GM04504 (cell line): Measurements from ENCODE around the gene CCDC154.
"Not testable (repeated sequence)": the region's sequence is repeated elsewhere in the genome, so short reads cannot be mapped to it uniquely, and the experiment has no call there.

Experiments used
- DNase-seq: peaks from one replicate; pipeline ENCODE4 v3.0.0-alpha.2; 2012; ENCODE audit warnings: low read depth

CCDC154 gene

DNA sequence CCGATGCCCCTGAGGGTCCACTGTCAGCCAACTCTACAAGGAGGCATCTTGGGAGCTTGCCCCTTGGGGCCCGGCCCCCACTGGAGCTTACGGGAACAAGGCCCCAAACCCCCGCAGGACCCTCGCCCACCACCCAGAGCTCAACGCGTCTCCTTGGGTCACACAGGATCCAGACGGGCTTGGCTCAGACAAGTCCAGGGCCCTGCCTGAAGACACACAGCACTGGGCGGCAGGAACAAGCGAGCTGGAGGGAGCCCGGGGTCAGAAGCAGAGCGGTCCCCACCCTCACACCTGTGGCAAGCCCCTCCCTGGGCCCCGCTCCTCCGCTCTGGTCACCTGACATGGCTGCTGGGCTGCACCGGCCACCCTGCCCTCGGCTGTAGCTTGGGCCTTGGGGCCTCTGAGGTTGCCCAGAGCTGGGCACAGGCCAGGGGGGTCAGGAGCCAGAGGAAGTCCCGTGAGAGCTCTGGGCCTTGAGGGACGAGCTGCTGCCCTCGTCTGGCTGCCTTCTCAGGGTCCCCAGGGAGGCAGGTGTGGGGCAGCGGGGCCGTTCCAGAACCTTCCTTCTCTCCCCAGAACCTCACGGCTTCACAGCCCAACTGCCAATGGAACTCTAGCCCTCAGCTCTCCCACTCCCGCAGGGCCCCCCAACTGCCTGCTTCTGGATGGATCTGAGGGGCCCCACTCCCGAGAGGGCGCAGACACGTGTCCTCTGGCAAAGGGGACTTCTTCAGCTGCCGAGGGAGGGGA, at the start of gene CCDC154:
Gene CCDC154, minus strand, starts transcription at position 577 of the 750 bp plus-strand sequence. Its CDS starts 234 bp downstream, at position 343.
- no peak for DNase-seq

DNA sequence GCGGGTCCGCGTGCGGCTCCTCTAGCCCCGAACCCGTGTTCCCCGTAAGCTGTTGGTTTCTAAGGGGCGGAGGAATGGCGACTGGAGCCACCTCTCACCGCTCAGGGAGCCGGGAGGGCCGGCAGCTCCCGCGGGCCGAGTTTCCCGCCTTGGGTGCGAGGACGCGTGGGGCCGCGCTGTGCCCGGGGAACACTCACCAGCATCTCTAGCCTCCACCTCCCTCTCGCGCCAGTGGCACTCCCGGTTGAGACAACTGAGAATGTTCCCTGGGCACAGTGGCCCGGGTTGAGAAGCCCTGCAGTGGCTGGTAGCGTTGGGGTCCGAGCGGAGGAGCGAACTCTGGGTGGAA, 49.4 kb upstream of the CCDC154 start:
- DNase-seq, result no peak

- DNase-seq, result peak; percentile 44
Measured at GRCh38 chr16:1492923-1493745, 48.8 kb upstream of the CCDC154 start, which contains the start of gene TELO2. Gene TELO2, plus strand, starts transcription at chr16:1493360. Its CDS starts 922 bp downstream, at chr16:1494282.

GRCh38 chr16:1492082-1492922, 47.9 kb upstream of the CCDC154 start:
- DNase-seq, result no peak

DNA sequence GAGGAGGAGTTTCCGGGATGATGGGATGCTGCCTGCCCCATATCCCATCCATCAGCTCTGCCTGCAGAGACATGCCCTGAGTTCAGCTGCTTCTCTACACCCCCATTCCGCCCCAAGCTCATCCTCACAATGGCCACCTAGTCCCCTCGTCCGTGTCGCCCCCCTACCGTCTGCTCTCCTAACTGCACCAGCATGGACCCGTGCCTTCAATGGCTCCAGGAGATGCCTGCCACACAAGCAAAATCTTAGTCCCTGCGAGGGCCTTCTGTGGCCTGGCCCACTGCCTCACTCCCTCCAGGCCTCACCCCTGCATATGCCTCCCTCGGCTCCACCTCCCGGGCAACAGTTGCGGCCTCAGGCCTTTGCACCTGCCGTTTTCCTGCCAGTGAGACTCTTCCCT, 47.0 kb upstream of the CCDC154 start:
- no peak for DNase-seq

DNA sequence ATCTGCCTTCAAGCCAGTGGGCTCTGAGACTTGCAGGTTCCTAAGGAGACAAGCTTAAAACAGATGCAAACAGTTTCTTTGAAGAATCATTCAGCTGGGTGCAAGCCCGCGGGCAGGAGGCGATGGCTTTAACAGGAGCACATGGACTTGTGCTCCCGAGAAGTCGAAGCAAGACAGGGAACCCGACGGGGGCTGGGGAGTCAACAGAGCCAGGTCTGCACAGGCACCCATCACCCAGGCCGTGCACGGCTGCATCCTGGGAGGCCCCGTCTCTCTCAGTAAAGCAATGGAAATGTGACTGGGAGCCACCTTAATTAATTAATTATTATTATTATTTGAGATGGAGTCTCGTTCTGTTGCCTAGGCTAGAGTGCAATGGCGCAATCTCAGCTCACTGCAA, 44.7 kb upstream of the CCDC154 start:
- no peak for DNase-seq

- DNase-seq, result no peak
Measured at GRCh38 chr16:1488619-1489018, 44.3 kb upstream of the CCDC154 start, which contains the start of gene PTX4. Gene PTX4, minus strand, starts transcription at chr16:1488944. Its CDS starts 35 bp downstream, at chr16:1488909.

- no peak for DNase-seq
Measured at GRCh38 chr16:1488054-1488601, 43.8 kb upstream of the CCDC154 start.

DNA sequence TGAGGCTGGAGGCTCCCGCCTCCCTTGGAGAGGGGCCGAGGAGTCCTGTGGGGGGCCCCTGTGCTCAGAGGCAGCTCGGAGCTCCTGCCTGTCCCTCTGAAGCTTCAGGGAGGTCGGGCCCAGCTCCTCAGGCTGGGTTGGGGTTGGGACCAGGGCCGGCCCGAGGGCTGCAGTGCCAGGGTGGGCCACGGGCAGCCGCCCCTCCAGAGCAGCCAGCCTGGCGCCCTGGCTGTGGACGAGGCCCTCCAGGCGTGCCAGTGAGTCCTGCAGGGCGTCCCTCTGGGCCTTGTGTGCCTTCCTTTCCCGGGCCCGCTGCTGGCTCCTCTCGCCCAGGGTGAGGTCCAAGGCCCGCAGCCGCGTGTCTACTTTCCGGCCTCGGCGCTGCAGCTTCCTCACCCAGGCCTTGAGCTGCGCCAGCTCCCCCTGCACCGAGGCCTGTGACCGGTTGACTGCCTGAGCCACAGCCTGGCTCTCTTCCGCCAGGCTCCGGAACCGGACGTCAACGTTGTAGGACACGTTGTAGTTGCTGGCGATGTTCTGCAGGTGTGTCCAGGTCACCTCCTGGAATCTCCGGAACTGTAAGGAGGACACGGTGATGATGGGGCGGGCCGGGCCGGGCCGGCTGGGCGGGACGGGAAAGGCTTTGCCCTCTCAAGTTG, 43.2 kb upstream of the CCDC154 start:
- no peak for DNase-seq

DNA sequence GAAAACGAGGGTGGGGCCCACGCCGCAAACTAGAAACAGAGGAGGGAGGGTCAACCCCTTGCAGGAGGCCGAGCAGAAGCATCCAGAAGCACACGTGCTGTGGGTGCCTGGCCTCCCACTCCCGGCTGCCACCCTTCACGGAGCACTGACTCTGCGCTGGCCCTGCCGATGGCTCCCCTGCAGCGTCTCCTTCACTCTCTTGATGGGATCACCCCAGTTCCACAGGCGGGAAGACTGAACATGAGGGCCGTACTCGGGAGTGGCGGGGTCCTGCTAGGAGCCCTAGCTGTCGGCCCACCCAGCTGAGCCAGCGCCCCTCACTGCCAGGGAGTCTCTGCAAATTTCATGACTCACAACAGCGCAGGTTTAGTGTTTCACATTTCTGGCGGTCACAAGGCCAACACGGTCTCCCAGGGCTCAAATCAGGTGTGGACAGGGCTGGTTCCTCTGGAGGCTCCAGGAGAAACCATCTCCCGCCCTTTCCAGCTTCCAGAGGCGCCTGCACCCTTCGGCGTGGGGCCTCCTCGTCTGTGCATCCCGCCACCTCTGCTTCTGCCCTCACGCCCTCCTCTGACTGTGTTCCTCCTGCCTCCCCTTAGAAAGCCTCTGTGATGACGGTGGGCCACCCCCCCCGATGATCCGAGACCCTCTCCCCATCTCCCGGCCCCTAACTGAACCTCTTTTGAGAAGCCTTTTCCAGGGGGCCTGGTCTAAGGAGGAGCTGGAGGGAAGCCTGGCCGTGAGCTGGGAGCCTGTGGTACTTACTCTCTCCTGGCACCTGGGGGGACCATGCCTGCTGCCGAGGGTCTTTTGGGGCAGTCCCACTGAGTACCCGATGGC, 42.4 kb upstream of the CCDC154 start:
- no peak for DNase-seq

- DNase-seq, result no peak
Measured at GRCh38 chr16:1485847-1486496, 41.6 kb upstream of the CCDC154 start.

DNA sequence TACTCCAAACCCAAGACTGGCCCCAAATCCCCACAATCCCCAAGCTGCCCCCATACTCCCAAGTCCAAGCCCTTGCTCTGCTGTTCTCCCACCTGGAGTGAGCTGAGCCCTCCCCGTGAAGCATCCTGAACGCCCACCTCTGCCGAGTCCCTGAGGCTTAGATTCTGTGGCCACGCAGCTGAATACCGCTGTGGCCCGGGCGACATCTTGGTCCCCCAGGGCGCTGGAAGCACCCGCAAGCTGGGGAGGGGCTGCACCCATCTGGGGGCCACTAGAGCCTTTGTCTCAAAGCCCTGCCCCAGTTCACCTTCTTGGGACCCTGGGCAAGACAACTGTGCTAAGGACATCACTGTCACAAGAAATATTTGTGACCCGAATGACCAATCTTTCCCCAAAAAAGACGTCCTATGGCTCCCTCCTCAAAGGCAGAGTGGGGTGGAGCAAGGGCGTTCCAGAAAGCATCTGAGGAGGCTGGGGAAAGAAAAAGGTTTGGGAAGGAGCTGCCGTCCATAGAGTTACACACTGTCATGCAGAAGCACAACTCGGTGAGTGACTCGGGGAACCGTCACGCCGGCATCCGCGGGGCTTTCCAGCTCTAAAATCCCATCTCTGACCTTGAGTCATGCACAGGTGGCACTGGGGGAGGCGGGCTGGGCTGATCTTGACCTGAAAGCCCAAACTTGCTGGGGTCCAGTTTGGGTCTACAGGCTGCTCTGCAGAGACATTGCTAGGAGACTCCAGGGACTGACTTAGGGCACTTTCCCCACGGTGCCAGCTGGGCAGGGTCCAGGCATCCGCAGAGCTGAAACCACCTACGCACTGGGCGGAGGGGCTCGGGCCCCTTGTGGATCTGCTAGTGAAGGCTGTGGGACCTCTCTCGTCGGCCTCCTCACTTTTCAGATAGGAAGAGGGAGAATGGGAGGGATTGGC, 37.8 kb upstream of the CCDC154 start:
- DNase-seq, result no peak

- not testable (repeated sequence) for DNase-seq
Measured at GRCh38 chr16:1478937-1479336, 34.6 kb upstream of the CCDC154 start.

- no peak for DNase-seq
Measured at GRCh38 chr16:1477033-1477432, 32.7 kb upstream of the CCDC154 start.

DNA sequence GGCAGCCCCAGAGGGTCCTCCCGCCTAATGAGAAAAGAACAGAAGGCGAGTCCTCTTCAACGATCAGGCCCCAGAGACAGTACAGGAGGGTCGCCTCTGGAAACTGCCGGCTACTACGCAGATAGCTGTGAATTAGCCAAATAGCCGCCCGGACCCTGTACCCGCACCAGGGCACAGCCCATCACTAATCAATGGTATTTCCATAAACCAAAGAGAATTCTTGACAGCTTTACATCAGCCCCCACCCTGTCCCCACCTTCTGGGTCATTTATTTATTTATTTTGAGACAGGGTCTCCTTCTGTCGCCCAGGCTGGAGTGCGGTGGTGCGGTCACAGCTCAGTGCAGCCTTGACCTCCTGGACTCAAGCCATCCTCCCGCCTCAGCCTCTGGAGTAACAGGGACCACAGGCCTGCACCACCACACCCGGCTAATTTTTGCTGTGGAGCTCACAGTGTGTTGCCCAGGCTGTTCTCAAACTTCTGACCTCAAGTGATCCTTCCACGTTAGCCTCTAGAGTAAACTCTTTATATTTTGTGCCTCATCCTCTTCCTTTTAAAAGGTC, 31.3 kb upstream of the CCDC154 start:
- no peak for DNase-seq

DNA sequence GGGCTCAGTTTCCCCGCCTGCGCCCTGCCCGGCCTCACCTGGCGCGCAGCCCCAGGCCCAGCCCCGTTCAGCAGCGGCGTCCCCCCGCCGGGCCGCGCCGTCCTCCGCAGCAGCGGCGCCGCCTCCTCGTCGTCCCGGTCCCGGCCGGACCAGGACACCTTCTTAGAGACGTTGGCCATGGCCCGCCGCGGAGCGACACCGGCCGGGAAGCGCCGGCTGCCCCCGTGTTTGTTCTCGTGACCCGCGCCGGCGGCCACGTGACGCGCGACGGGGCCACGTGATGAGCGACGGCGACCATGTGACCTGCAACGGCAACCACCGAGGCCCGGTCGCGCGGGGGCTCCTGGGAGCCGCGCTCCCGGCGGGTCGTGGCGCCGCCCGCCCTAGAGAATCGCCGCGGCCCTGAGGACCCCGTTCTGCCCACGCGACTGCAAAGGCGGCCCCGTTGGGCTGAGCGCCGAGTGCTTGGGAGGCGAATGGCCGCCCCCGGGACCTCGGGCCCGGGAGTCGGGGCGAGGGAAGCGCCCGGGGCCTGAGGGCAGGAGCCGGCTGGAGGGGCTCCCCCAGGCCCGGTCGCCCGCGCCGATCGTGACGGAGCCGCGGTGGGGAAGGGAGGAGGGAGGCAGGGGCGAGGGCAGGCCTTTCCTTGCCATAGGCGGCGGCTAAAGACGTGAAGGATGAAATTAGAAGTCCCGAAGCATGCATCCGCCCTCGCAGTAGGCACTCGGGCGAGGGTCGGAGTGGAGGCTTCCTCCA, 30.6 kb upstream of the CCDC154 start, which contains the start of gene CLCN7:
Gene CLCN7, minus strand, starts transcription at position 233 of the 756 bp plus-strand sequence. Its CDS starts 54 bp downstream, at position 179.
- DNase-seq, result peak; percentile 66

DNA sequence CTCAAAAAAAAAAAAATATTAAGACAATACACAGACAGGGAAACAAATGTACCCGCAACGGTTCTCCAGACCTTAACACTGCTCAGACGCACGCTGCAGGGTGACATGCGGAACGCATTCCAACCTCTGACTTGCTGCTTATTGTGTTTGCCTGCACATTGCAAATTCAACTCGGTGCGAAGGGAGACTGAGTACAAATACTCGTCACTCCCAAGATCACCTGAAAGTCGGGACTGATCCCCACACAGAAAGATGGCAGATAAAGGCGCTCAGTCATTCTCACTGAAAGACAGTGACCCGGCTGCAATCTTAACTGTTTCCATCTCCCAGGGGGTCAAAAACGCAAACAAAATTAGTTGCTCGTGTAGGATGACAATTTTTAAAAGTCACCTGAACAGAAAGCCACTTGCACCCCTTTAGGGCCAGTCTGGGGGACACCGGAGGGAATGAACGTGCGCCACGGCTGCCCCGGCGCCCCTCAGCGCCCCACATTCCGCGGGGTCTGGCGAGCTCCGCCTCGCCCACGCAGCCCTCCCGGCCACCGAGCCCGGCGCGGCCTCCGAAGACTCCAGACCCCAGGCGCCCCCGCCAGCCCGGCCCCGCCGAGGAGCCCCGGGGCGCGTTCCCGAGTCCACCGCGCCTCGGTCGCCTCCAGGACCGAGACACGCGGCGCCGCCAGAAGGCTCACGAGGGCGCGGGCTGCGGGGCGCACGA, 29.9 kb upstream of the CCDC154 start:
- no peak for DNase-seq
